ENCODE results near the gene KLK14. TPM values are rescaled to one million over a fixed set of nuclear protein-coding genes. Genes with fewer than 3 reads are reported as not detected.

Gene KLK14
- total RNA-seq, 3 donors from 2014 or later, result 0.41 TPM; not detected in 2

GRCh38 chr19:51091126-51091525 is 8.4 kb upstream of the KLK14 start:
- peaks cover 2% of the 10 kb centered on the region for H3K4me1 ChIP-seq (ENCODE audit: low read depth)
- ATAC-seq (no peak), DNase-seq (no peak)
- TF ChIP-seq CTCF (IDR thresholded peaks at IDR 0.05), result no peak
- H3K9me3 ChIP-seq, result no peaks in the 10 kb centered on the region
- intact Hi-C loops (cut with DNase I, micrococcal nuclease), result no loop called here
- no peak overlapping the region for H3K4me3 ChIP-seq
- H3K36me3 ChIP-seq (ENCODE audit: low read depth), result no peaks in the 10 kb centered on the region

- ATAC-seq (no peak), DNase-seq (no peak)
- Histone ChIP-seq H3K4me1 (ENCODE audit: low read depth) (peaks cover 2% of the 10 kb centered on the region), H3K4me3 (no peak overlapping the region), H3K9me3 (no peaks in the 10 kb centered on the region), H3K36me3 (ENCODE audit: low read depth) (no peaks in the 10 kb centered on the region)
- TF ChIP-seq CTCF (IDR thresholded peaks at IDR 0.05), result no peak
- intact Hi-C loops (cut with DNase I, micrococcal nuclease), result no loop called here
These were observed 7.8 kb upstream of the KLK14 start for GRCh38 chr19:51090471-51090870.

GRCh38 chr19:51089786-51090185 is 7.1 kb upstream of the KLK14 start:
- no peaks in the 10 kb centered on the region for H3K36me3 ChIP-seq (ENCODE audit: low read depth)
- no peak for ATAC-seq
- H3K9me3 ChIP-seq, result no peaks in the 10 kb centered on the region
- H3K4me1 ChIP-seq (ENCODE audit: low read depth), result peaks cover 2% of the 10 kb centered on the region
- DNase-seq, result no peak
- no peak overlapping the region for H3K4me3 ChIP-seq
- intact Hi-C loops (cut with DNase I, micrococcal nuclease), result no loop called here
- TF ChIP-seq CTCF (IDR thresholded peaks at IDR 0.05), result no peak

GRCh38 chr19:51086153-51086850 is 3.6 kb upstream of the KLK14 start:
- no peaks in the 10 kb centered on the region for H3K4me1 ChIP-seq (ENCODE audit: low read depth)
- DNase-seq, result no peak
- H3K36me3 ChIP-seq (ENCODE audit: low read depth), result no peaks in the 10 kb centered on the region
- no peak for ATAC-seq
- no peak for TF ChIP-seq CTCF (IDR thresholded peaks at IDR 0.05)
- H3K4me3 ChIP-seq, result no peak overlapping the region
- no peaks in the 10 kb centered on the region for H3K9me3 ChIP-seq
- intact Hi-C loops (cut with DNase I, micrococcal nuclease), result no loop called here

- no peaks in the 10 kb centered on the region for H3K9me3 ChIP-seq
- no peak for TF ChIP-seq CTCF (IDR thresholded peaks at IDR 0.05)
- no peaks in the 10 kb centered on the region for H3K4me1 ChIP-seq (ENCODE audit: low read depth)
- intact Hi-C loops (cut with DNase I, micrococcal nuclease), result no loop called here
- no peak overlapping the region for H3K4me3 ChIP-seq
- ATAC-seq (no peak), DNase-seq (no peak)
- no peaks in the 10 kb centered on the region for H3K36me3 ChIP-seq (ENCODE audit: low read depth)
These were observed 1.8 kb upstream of the KLK14 start for GRCh38 chr19:51084505-51084904.

- ATAC-seq, result no peak
- H3K36me3 ChIP-seq (ENCODE audit: low read depth), result no peaks in the 10 kb centered on the region
These were observed 1.1 kb upstream of the KLK14 start for GRCh38 chr19:51083783-51084182.

More at GRCh38 chr19:51083783-51084182, 1.1 kb upstream of the KLK14 start:
- no peak overlapping the region for H3K4me3 ChIP-seq
- H3K4me1 ChIP-seq (ENCODE audit: low read depth), result no peaks in the 10 kb centered on the region
- no peaks in the 10 kb centered on the region for H3K9me3 ChIP-seq
- no peak for TF ChIP-seq CTCF (IDR thresholded peaks at IDR 0.05)
- intact Hi-C loops (cut with DNase I, micrococcal nuclease), result no loop called here
- no peak for DNase-seq

Measured in mucosa of descending colon (tissue), 3 donors.